GM12873 (cell line): Measurements from ENCODE around the gene STRIP1.

Experiments used
- CTCF ChIP-seq: IDR thresholded peaks from 2 replicates; pipeline ENCODE4 v1.5.1; 2012; ENCODE audit warnings: low read depth, mild to moderate bottlenecking, moderate library complexity, low read length, control low read depth; ENCODE audit not compliant: insufficient read depth; ENCODE audit errors: missing control alignments

STRIP1 gene

GRCh38 chr1:110034451-110035235 is at the start of gene STRIP1:
STRIP1 (plus strand) TSS chr1:110034624; CDS start chr1:110034638, 14 bp downstream.
- no peak for TF ChIP-seq CTCF

- no peak for TF ChIP-seq CTCF
Observed at GRCh38 chr1:109985247-109986053, 49.0 kb upstream of the STRIP1 start.

GRCh38 chr1:109986054-109986444 is 48.4 kb upstream of the STRIP1 start:
- TF ChIP-seq CTCF, result no peak

- TF ChIP-seq CTCF, result no peak
Observed at GRCh38 chr1:109988349-109988914, 46.0 kb upstream of the STRIP1 start.

GRCh38 chr1:109989506-109990301 is 44.7 kb upstream of the STRIP1 start:
- no peak for TF ChIP-seq CTCF

GRCh38 chr1:109990302-109990653 is 44.1 kb upstream of the STRIP1 start:
- TF ChIP-seq CTCF, result no peak
